A673 (cell line): Measurements from ENCODE around the gene CCNB1.

Source experiments
- EZH2 ChIP-seq: fragments of 200-600 bp; sonication (generic); IDR thresholded peaks from 2 replicates; pipeline ENCODE4 v1.6.1; 2017; ENCODE audit warnings: borderline replicate concordance, low read depth, mild to moderate bottlenecking, mixed read lengths, antibody characterized with exemption, low read length; ENCODE audit not compliant: poor library complexity, severe bottlenecking
- TF ChIP-seq, protein P1 (sequence below): fragments of 300-800, 200-600 bp; sonication (generic); conservative IDR thresholded peaks from 2 replicates; pipeline ENCODE4 v1.5.1; 2017; ENCODE audit warnings: low read depth, mild to moderate bottlenecking, antibody characterized with exemption, low read length, moderate library complexity, mixed read lengths

DNA sequence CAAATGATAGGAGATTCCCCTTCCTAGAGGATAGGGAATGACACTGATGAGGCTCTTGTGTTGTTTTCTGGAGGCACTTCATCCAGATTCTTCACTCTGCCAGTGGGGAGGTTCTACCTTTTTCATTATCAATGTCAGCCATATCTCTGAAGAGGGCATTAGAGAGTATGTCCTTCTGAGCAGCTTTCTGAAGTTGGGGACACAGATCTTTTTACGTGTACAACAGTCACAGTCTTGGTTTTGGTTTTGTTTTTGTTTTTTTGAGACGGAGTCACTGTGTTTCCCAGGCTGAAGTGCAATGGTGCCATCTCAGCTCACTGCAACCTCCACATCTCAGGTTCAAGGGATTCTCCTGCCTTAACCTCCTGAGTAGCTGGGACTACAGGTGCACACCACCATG lies 45.1 kb downstream of the CCNB1 start:
- TF ChIP-seq, protein P1, sequence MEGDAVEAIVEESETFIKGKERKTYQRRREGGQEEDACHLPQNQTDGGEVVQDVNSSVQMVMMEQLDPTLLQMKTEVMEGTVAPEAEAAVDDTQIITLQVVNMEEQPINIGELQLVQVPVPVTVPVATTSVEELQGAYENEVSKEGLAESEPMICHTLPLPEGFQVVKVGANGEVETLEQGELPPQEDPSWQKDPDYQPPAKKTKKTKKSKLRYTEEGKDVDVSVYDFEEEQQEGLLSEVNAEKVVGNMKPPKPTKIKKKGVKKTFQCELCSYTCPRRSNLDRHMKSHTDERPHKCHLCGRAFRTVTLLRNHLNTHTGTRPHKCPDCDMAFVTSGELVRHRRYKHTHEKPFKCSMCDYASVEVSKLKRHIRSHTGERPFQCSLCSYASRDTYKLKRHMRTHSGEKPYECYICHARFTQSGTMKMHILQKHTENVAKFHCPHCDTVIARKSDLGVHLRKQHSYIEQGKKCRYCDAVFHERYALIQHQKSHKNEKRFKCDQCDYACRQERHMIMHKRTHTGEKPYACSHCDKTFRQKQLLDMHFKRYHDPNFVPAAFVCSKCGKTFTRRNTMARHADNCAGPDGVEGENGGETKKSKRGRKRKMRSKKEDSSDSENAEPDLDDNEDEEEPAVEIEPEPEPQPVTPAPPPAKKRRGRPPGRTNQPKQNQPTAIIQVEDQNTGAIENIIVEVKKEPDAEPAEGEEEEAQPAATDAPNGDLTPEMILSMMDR, result no peak
- TF ChIP-seq EZH2, result no peak
